ENCODE data around the gene CXCL3. TPM values are rescaled to one million over a fixed set of nuclear protein-coding genes. Genes with fewer than 3 reads are reported as not detected.

Gene CXCL3
- total and polyA plus RNA-seq, 10 of the 15 experiments (the other 5 are each of a cell fraction or from before 2014, with no cell fraction given) = not detected

DNA sequence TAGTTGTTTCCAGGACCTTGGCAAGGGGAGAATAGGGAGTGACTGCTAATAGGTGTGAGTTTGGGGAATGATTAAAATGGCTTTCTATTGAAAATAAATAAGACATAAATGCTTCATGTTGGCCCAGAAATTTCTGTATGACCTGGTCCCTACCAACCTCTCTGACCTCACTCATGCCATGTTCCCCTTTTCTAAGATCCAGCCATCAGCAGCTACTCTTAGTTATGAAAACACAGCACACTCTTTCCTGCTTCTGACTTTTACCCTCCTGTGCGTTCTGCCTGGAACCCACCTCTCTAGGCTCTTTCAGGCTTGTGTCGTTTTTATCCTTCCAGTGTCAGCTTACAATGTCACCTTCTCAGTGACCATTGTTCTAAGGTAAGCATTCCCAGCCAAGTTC lies 25.2 kb downstream of the CXCL3 start (continued):
- TF ChIP-seq, protein P1, sequence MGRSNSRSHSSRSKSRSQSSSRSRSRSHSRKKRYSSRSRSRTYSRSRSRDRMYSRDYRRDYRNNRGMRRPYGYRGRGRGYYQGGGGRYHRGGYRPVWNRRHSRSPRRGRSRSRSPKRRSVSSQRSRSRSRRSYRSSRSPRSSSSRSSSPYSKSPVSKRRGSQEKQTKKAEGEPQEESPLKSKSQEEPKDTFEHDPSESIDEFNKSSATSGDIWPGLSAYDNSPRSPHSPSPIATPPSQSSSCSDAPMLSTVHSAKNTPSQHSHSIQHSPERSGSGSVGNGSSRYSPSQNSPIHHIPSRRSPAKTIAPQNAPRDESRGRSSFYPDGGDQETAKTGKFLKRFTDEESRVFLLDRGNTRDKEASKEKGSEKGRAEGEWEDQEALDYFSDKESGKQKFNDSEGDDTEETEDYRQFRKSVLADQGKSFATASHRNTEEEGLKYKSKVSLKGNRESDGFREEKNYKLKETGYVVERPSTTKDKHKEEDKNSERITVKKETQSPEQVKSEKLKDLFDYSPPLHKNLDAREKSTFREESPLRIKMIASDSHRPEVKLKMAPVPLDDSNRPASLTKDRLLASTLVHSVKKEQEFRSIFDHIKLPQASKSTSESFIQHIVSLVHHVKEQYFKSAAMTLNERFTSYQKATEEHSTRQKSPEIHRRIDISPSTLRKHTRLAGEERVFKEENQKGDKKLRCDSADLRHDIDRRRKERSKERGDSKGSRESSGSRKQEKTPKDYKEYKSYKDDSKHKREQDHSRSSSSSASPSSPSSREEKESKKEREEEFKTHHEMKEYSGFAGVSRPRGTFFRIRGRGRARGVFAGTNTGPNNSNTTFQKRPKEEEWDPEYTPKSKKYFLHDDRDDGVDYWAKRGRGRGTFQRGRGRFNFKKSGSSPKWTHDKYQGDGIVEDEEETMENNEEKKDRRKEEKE (IDR thresholded peaks at IDR 0.05) = no peak
- no peak for TF ChIP-seq BACH1 (IDR thresholded peaks at IDR 0.05; ENCODE audit: borderline replicate concordance)
- TF ChIP-seq BHLHE40 (IDR thresholded peaks at IDR 0.05; ENCODE audit: borderline replicate concordance in 1 of 2, low read depth in 2 of 2, low read length in 1 of 2) = no peak

DNA sequence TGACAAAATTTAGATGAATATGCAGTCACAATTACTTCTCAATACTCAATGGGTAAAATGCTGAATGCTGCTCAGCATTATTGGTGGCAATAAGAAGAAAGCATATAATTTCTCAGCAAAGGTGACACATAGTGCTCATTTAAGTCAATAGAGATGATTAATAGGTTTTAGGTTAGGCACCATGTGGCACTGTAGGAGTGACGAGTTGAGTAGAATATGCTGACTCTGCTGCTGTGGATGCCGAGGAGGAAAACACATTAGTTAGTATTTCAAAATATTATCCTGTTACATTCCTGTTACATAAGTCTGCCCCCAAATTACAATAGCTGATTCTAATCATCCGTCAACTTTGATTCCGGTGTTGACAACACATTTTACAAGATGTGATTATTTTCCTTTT lies 26.4 kb downstream of the CXCL3 start:
- POLR2A ChIA-PET = no interaction called here
- no peaks in the 10 kb centered on the region for H4K20me1 ChIP-seq (ENCODE audit: control insufficient read depth, insufficient read depth)
- CTCF ChIA-PET = no interaction called here
- no peak overlapping the region for H3K4me2 ChIP-seq (ENCODE audit: control insufficient read depth, insufficient read depth)
- RAD21 ChIA-PET (ENCODE audit: unreplicated experiment) = no interaction called here
- intact Hi-C loops (cut with micrococcal nuclease; ENCODE audit: unreplicated experiment) = no loop called here
- no TSS peak for BruUV-seq (replicated peaks)
- no peaks in the 10 kb centered on the region for H3K4me1 ChIP-seq (ENCODE audit: control insufficient read depth, insufficient read depth, low read length)
- WGBS (ENCODE audit: insufficient coverage, insufficient replicate concordance, low lambda C conversion rate, missing lambda C conversion rate) = 41% methylated on average over 4 of the region's 4 CpGs
- ATAC-seq (no peak), FAIRE-seq (no peak), DNase-seq (ENCODE audit: low read depth, low spot score) (no peak)
- H3K27ac ChIP-seq (ENCODE audit: control insufficient read depth, insufficient read depth) = no peak overlapping the region
- no peaks in the 10 kb centered on the region for H3K36me3 ChIP-seq (ENCODE audit: control insufficient read depth in 2 of 2, insufficient read depth in 2 of 2, low read length in 1 of 2)
- TF ChIP-seq NBN (IDR thresholded peaks at IDR 0.05) = no peak
- no peak for TF ChIP-seq IKZF2 (IDR thresholded peaks at IDR 0.05)
- no peak for TF ChIP-seq PML (IDR thresholded peaks at IDR 0.05; ENCODE audit: low read length)
- TF ChIP-seq MEF2B (IDR thresholded peaks at IDR 0.05; ENCODE audit: partially characterized antibody, poor library complexity, severe bottlenecking) = no peak
- no peak overlapping the region for H3K9ac ChIP-seq (ENCODE audit: control insufficient read depth, insufficient read depth, low read length)
- in situ Hi-C loops (cut with MboI) = no loop called here
- no peaks in the 10 kb centered on the region for H3K79me2 ChIP-seq (ENCODE audit: control insufficient read depth, insufficient read depth, low read length)
- H3K27me3 ChIP-seq (replicated peaks in 1 of 2; ENCODE audit: control insufficient read depth in 2 of 2, insufficient read depth in 2 of 2, low read length in 1 of 2) = no peaks in the 10 kb centered on the region
- H2AFZ ChIP-seq (ENCODE audit: control insufficient read depth, low read depth, low read length) = no peak overlapping the region
- no peaks in the 10 kb centered on the region for H3K9me3 ChIP-seq (replicated peaks; ENCODE audit: control insufficient read depth, insufficient read depth, low read length)
- SMC1A ChIA-PET (ENCODE audit: uncharacterized antibody, unreplicated experiment) = no interaction called here
- no peak overlapping the region for H3K4me3 ChIP-seq
